Endothelial cell of umbilical vein (primary cell): Measurements from ENCODE around the gene C1orf94. TPM values are rescaled to one million over a fixed set of nuclear protein-coding genes. Genes with fewer than 3 reads are reported as not detected.

Experiments used
- BruUV-seq: library from RNA; stranded (reverse); fragments of 400-500 nt; replicated peaks from 2 replicates; lab custom pipeline; 2021; lab: Mats Ljungman, UMichigan
- CTCF ChIA-PET: fragments of 300-600, 350-600 bp; sonication (Branson Sonifier 250); formaldehyde crosslinking; loops from one replicate; lab custom pipeline; 2021; ENCODE audit warnings: antibody characterized with exemption, inconsistent platforms; lab: Charles Lee
- POLR2A ChIA-PET: fragments of 300-600, 350-600 bp; sonication (Branson Sonifier 250); formaldehyde crosslinking; loops from one replicate; lab custom pipeline; 2021; ENCODE audit warnings: antibody characterized with exemption, inconsistent platforms; lab: Charles Lee
- DNase-seq: peaks from one replicate; pipeline ENCODE4 v3.0.0-alpha.2; 2011; ENCODE audit warnings: low read depth, low spot score
- FAIRE-seq: peaks from 2 replicates; lab custom pipeline; 2011; peaks lifted over from hg19 to GRCh38; lab: Jason Lieb, UNC
- H2AFZ ChIP-seq: 2 replicates; pipeline ENCODE4 v1.6.0; 2012; ENCODE audit warnings: low read depth, low read length, control low read depth, inconsistent platforms
- H3K27ac ChIP-seq: 2 replicates; pipeline ENCODE4 v1.5.1; 2011; ENCODE audit warnings: low read depth, mild to moderate bottlenecking, control low read depth, low read length, moderate library complexity; ENCODE audit not compliant: insufficient read depth
- H3K27me3 ChIP-seq, 2 experiments: 2 replicates each; pipeline versions ENCODE4 v1.6.0 to v1.6.1; 2011; ENCODE audit warnings: low read length in 2 of 2, mixed read lengths in 1 of 2; ENCODE audit not compliant: control insufficient read depth in 2 of 2, insufficient read depth in 2 of 2
- H3K36me3 ChIP-seq, 2 experiments: 2 replicates in 1 of 2; 3 replicates in 1 of 2; pipeline ENCODE4 v1.5.1; 2011; ENCODE audit warnings: low read length in 2 of 2, mild to moderate bottlenecking in 1 of 2, moderate library complexity in 1 of 2; ENCODE audit not compliant: control insufficient read depth in 2 of 2, insufficient read depth in 2 of 2; ENCODE audit errors: extremely low read depth in 1 of 2
- H3K4me1 ChIP-seq: 3 replicates; pipeline ENCODE4 v1.5.1; 2011; ENCODE audit warnings: mild to moderate bottlenecking, low read length; ENCODE audit not compliant: control insufficient read depth, insufficient read depth; ENCODE audit errors: extremely low read depth
- H3K4me2 ChIP-seq: 2 replicates; pipeline ENCODE4 v1.6.1; 2011; ENCODE audit warnings: low read length, control low read depth, mixed read lengths; ENCODE audit not compliant: insufficient read depth
- H3K4me3 ChIP-seq, 3 experiments: fragments of 200-600 bp in 1 of 3; sonication (generic), shearing (Covaris generic) in 1 of 3; replicated peaks in 1 of 3; 2 replicates each; pipeline ENCODE4 v1.5.1; 2011 to 2016; ENCODE audit warnings: control low read depth in 3 of 3, low read length in 3 of 3, mild to moderate bottlenecking in 2 of 3, inconsistent platforms in 1 of 3, low read depth in 1 of 3, moderate library complexity in 1 of 3; ENCODE audit not compliant: insufficient read depth in 1 of 3
- H3K79me2 ChIP-seq: 2 replicates; pipeline ENCODE4 v1.6.0; 2012; ENCODE audit warnings: low read length, inconsistent platforms; ENCODE audit not compliant: control insufficient read depth, insufficient read depth
- H3K9ac ChIP-seq: replicated peaks from 2 replicates; pipeline ENCODE3; 2011; ENCODE audit warnings: low read length, control low read depth; ENCODE audit not compliant: insufficient read depth; ENCODE audit errors: extremely low read depth
- H3K9me1 ChIP-seq: replicated peaks from 3 replicates; pipeline ENCODE4 v1.6.0; 2011; ENCODE audit warnings: mild to moderate bottlenecking, low read length; ENCODE audit not compliant: control insufficient read depth, insufficient read depth; ENCODE audit errors: extremely low read depth
- H3K9me3 ChIP-seq: replicated peaks from 2 replicates; pipeline ENCODE4 v1.5.1; 2012; ENCODE audit warnings: low read length, inconsistent platforms; ENCODE audit not compliant: control insufficient read depth, insufficient read depth
- H4K20me1 ChIP-seq: replicated peaks from 2 replicates; pipeline ENCODE3; 2011; ENCODE audit warnings: mild to moderate bottlenecking, low read length; ENCODE audit not compliant: control insufficient read depth, insufficient read depth; ENCODE audit errors: extremely low read depth
- EZH2 ChIP-seq: IDR thresholded peaks from 2 replicates; pipeline ENCODE4 v1.6.1; 2012; ENCODE audit warnings: borderline replicate concordance, low read depth, mild to moderate bottlenecking, moderate library complexity, low read length, inconsistent platforms; ENCODE audit not compliant: severe bottlenecking
- FOS ChIP-seq: IDR thresholded peaks from 2 replicates; pipeline ENCODE4 v1.6.1; 2011; ENCODE audit warnings: mild to moderate bottlenecking, low read length, moderate library complexity, borderline replicate concordance; ENCODE audit not compliant: insufficient read depth
- GATA2 ChIP-seq: IDR thresholded peaks from 2 replicates; pipeline ENCODE4 v1.7.0; 2011; ENCODE audit warnings: low read depth, mild to moderate bottlenecking, moderate library complexity, mixed read lengths, low read length; ENCODE audit not compliant: insufficient read length, insufficient read depth
- JUN ChIP-seq: IDR thresholded peaks from 2 replicates; pipeline ENCODE4 v1.6.1; 2011; ENCODE audit warnings: borderline replicate concordance, low read depth; ENCODE audit not compliant: insufficient read length, insufficient read depth
- MYC ChIP-seq: IDR thresholded peaks from one replicate; pipeline ENCODE4 v1.6.1; 2011; ENCODE audit warnings: mild to moderate bottlenecking, low read depth, low read length
- POLR2A ChIP-seq: IDR thresholded peaks from 2 replicates; pipeline ENCODE4 v1.6.1; 2012; ENCODE audit warnings: low read depth, mild to moderate bottlenecking, control low read depth, low read length
- POLR2AphosphoS5 ChIP-seq: IDR thresholded peaks from 2 replicates; pipeline ENCODE4 v1.6.1; 2012; ENCODE audit warnings: low read depth, mild to moderate bottlenecking, control low read depth, low read length, moderate library complexity; ENCODE audit not compliant: insufficient read depth
- dilution Hi-C: fragments of 300-500 bp; cut with MboI; formaldehyde crosslinking; loops from one replicate; pipeline ENCODE4 v1.15.0; 2019; ENCODE audit warnings: low sequenced_read_pairs; ENCODE audit not compliant: extremely low pct_ligation_motif_present
- intact Hi-C: fragments of 100-400 bp; cut with micrococcal nuclease; formaldehyde crosslinking; loops from one replicate; pipeline ENCODE4 v1.10.0; 2022
- polyA plus RNA-seq, 4 experiments: library from polyadenylated mRNA; depleted of rRNA in 3 of 4; stranded (reverse) in 3 of 4; unstranded in 1 of 4; fragments of >200 nt; gene quantifications; 2 replicates each; pipeline versions ENCODE4 v1.2.1 to v1.2.3, GENCODE V29; 2011 to 2012; ENCODE audit warnings: missing spikeins in 1 of 4
- total RNA-seq: library from RNA; stranded (reverse); gene quantifications from 2 replicates; pipeline ENCODE4 v1.2.3, GENCODE V29; 2021
- TF ChIP-seq, protein P1 (sequence below): IDR thresholded peaks from 2 replicates; pipeline ENCODE4 v1.6.1; 2011; ENCODE audit not compliant: insufficient read depth, insufficient read length
- TF ChIP-seq, protein P2 (sequence below), 2 donors: IDR thresholded peaks; 1 replicate in 1 of 2; 2 replicates in 1 of 2; pipeline ENCODE4 v1.5.1; 2011; ENCODE audit warnings: low read length in 2 of 2, mild to moderate bottlenecking in 2 of 2, moderate library complexity in 2 of 2, control low read depth in 1 of 2, inconsistent platforms in 1 of 2, low read depth in 1 of 2; ENCODE audit not compliant: insufficient read depth in 1 of 2; ENCODE audit errors: extremely low read depth in 1 of 2

Gene C1orf94
- total and polyA plus RNA-seq, 2 donors (not counting 3 experiments of a cell fraction or from before 2014, with no cell fraction given): not detected

DNA sequence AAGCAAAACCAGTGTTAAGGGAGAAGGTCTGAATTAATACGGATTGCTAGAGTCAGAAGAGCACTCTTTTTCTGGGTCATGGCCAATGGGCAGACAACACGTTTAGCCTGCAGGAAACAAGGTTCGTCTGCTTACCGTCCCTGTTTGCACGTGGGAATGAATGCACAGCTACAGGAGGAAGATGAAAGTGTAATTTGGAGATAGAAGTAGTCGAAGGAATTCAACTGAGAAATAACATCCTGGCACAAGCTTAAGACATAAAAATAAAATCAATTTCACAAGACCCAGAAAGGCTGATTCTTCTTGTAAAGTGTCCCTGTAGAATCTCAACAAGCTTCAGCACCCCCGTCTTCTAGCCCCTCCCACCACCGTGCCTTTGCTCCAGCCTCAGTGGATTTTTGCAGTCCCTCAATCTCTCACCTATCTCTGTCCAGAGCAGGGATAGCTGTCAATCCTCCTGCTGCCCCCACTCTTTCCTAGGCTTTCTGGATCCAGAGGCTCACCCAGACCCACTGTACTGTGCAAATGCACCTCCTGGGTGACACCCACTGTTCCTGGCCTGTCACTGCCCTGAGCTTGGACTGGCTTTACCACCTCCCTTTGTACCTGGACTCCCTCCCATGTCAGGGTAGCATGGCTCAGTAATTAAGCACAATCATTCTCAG lies 60.6 kb downstream of the C1orf94 start:
- Histone ChIP-seq H3K9me3 (peaks cover 1% of the 10 kb centered on the region), H4K20me1 (no peaks in the 10 kb centered on the region), H3K27ac (no peak overlapping the region), H2AFZ (no peak overlapping the region), H3K27me3 (no peaks in the 10 kb centered on the region), H3K9me1 (no peaks in the 10 kb centered on the region), H3K4me2 (no peak overlapping the region), H3K4me1 (no peaks in the 10 kb centered on the region), H3K4me3 (no peak overlapping the region), H3K36me3 (no peaks in the 10 kb centered on the region), H3K79me2 (no peaks in the 10 kb centered on the region), H3K9ac (no peak overlapping the region)
- intact Hi-C loops: no loop called here
- dilution Hi-C loops: no loop called here
- DNase-seq: no peak
- no peak for FAIRE-seq
- TF ChIP-seq, protein P1, sequence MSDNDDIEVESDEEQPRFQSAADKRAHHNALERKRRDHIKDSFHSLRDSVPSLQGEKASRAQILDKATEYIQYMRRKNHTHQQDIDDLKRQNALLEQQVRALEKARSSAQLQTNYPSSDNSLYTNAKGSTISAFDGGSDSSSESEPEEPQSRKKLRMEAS: no peak
- TF ChIP-seq, protein P2, sequence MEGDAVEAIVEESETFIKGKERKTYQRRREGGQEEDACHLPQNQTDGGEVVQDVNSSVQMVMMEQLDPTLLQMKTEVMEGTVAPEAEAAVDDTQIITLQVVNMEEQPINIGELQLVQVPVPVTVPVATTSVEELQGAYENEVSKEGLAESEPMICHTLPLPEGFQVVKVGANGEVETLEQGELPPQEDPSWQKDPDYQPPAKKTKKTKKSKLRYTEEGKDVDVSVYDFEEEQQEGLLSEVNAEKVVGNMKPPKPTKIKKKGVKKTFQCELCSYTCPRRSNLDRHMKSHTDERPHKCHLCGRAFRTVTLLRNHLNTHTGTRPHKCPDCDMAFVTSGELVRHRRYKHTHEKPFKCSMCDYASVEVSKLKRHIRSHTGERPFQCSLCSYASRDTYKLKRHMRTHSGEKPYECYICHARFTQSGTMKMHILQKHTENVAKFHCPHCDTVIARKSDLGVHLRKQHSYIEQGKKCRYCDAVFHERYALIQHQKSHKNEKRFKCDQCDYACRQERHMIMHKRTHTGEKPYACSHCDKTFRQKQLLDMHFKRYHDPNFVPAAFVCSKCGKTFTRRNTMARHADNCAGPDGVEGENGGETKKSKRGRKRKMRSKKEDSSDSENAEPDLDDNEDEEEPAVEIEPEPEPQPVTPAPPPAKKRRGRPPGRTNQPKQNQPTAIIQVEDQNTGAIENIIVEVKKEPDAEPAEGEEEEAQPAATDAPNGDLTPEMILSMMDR (IDR thresholded peaks at IDR 0.05; ENCODE audit: extremely low read depth in 1 of 2, insufficient read depth in 1 of 2, low read depth in 1 of 2, low read length in 2 of 2): no peak
- no peak for TF ChIP-seq EZH2
- TF ChIP-seq GATA2: no peak
- BruUV-seq: no TSS peak
- ChIA-PET CTCF (no interaction called here), POLR2A (no interaction called here)

DNA sequence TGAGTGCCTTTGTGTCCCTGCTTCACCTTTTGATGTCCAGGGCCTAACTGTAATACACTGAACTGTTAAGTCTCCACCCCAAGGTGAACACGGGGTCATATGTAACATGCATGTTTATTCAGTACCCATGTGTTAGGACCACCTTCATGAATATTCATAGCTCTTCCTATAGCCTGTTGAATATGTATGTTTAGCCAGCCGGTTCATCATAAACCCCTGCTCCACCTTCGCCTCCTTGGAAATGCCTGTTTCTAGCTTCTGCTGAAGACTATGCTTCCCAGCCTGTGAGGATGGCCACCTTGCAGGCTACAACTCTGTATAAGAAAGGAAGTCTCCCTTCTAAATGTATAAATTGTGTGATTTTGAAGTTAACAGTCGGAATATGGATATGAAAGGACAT lies 69.3 kb downstream of the C1orf94 start:
- TF ChIP-seq, protein P1: no peak
- no peak for TF ChIP-seq FOS
- TF ChIP-seq POLR2A: no peak
- TF ChIP-seq, protein P2 (IDR thresholded peaks at IDR 0.05; ENCODE audit: extremely low read depth in 1 of 2, insufficient read depth in 1 of 2, low read depth in 1 of 2, low read length in 2 of 2): no peak
- no peak for TF ChIP-seq JUN
- no peak for TF ChIP-seq POLR2AphosphoS5
- TF ChIP-seq MYC: no peak
- dilution Hi-C loops (no loop called here), intact Hi-C loops (no loop called here)
- ChIA-PET CTCF (no interaction called here), POLR2A (no interaction called here)
- Histone ChIP-seq H3K36me3 (no peaks in the 10 kb centered on the region), H3K4me2 (no peak overlapping the region), H4K20me1 (no peaks in the 10 kb centered on the region), H2AFZ (no peak overlapping the region), H3K27me3 (no peaks in the 10 kb centered on the region), H3K27ac (no peak overlapping the region), H3K4me3 (no peak overlapping the region), H3K4me1 (no peaks in the 10 kb centered on the region), H3K9me3 (no peaks in the 10 kb centered on the region), H3K9ac (no peak overlapping the region), H3K9me1 (no peaks in the 10 kb centered on the region), H3K79me2 (no peaks in the 10 kb centered on the region)
- FAIRE-seq (no peak), DNase-seq (no peak)
- no TSS peak for BruUV-seq
